WTC11 (cell line): ENCODE results near the gene TNFAIP3.

Experiments used
- ATF3 ChIP-seq: sonication (generic); formaldehyde crosslinking; conservative IDR thresholded peaks from 2 replicates; pipeline ENCODE4 v1.8.1; 2022; ENCODE audit warnings: mild to moderate bottlenecking, missing genetic modification reagents
- CBFB ChIP-seq: sonication (generic); formaldehyde crosslinking; IDR thresholded peaks from 2 replicates; pipeline ENCODE4 v1.8.1; 2022; ENCODE audit warnings: mild to moderate bottlenecking, low read depth, missing genetic modification reagents
- CDX4 ChIP-seq: fragments of 250-450 bp; sonication (Bioruptor Pico); IDR thresholded peaks from 2 replicates; pipeline ENCODE4 v1.9.0; 2021; ENCODE audit warnings: moderate library complexity, mild to moderate bottlenecking, inconsistent platforms, borderline replicate concordance
- FOXP1 ChIP-seq: sonication (generic); formaldehyde crosslinking; IDR thresholded peaks from 2 replicates; pipeline ENCODE4 v1.8.0; 2022; ENCODE audit warnings: missing genetic modification reagents, mild to moderate bottlenecking, moderate library complexity, borderline replicate concordance
- HMGXB4 ChIP-seq: sonication (generic); formaldehyde crosslinking; IDR thresholded peaks from 2 replicates; pipeline ENCODE4 v1.8.1; 2023; ENCODE audit warnings: mild to moderate bottlenecking, moderate library complexity, missing genetic modification reagents
- JUN ChIP-seq: sonication (generic); formaldehyde crosslinking; IDR thresholded peaks from 2 replicates; pipeline ENCODE4 v1.8.0; 2023; ENCODE audit warnings: mild to moderate bottlenecking, missing genetic modification reagents
- PRDM15 ChIP-seq: sonication (generic); formaldehyde crosslinking; IDR thresholded peaks from 2 replicates; pipeline ENCODE4 v1.8.0; 2022; ENCODE audit warnings: missing genetic modification reagents
- TEAD4 ChIP-seq: sonication (generic); formaldehyde crosslinking; IDR thresholded peaks from 2 replicates; pipeline ENCODE4 v1.8.0; 2022; ENCODE audit warnings: mild to moderate bottlenecking, missing genetic modification reagents
- TP53 ChIP-seq: sonication (generic); formaldehyde crosslinking; IDR thresholded peaks from 2 replicates; pipeline ENCODE4 v1.8.1; 2023; ENCODE audit warnings: mild to moderate bottlenecking, missing genetic modification reagents
- ZMAT4 ChIP-seq: fragments of 250-450 bp; sonication (Bioruptor Pico); IDR thresholded peaks from 2 replicates; pipeline ENCODE4 v1.9.0; 2021; ENCODE audit warnings: mild to moderate bottlenecking
- ZNF671 ChIP-seq: fragments of 250-450 bp; sonication (Bioruptor Pico); IDR thresholded peaks from 2 replicates; pipeline ENCODE4 v1.8.0; 2021; ENCODE audit warnings: mild to moderate bottlenecking
- TF ChIP-seq, protein P1 (sequence below): fragments of 200-600 bp; IDR thresholded peaks from 2 replicates; pipeline ENCODE4 v1.8.0; 2022; ENCODE audit warnings: antibody characterized with exemption
- TF ChIP-seq, protein P2 (sequence below): sonication (generic); formaldehyde crosslinking; IDR thresholded peaks from 2 replicates; pipeline ENCODE4 v1.8.0; 2023; ENCODE audit warnings: mild to moderate bottlenecking, missing genetic modification reagents
- TF ChIP-seq, protein P3 (sequence below): sonication (generic); formaldehyde crosslinking; IDR thresholded peaks from 2 replicates; pipeline ENCODE4 v1.8.0; 2022; ENCODE audit warnings: mild to moderate bottlenecking, missing genetic modification reagents

- no peak for TF ChIP-seq CDX4 (CRISPR knock-in tag)
- TF ChIP-seq, protein P1, sequence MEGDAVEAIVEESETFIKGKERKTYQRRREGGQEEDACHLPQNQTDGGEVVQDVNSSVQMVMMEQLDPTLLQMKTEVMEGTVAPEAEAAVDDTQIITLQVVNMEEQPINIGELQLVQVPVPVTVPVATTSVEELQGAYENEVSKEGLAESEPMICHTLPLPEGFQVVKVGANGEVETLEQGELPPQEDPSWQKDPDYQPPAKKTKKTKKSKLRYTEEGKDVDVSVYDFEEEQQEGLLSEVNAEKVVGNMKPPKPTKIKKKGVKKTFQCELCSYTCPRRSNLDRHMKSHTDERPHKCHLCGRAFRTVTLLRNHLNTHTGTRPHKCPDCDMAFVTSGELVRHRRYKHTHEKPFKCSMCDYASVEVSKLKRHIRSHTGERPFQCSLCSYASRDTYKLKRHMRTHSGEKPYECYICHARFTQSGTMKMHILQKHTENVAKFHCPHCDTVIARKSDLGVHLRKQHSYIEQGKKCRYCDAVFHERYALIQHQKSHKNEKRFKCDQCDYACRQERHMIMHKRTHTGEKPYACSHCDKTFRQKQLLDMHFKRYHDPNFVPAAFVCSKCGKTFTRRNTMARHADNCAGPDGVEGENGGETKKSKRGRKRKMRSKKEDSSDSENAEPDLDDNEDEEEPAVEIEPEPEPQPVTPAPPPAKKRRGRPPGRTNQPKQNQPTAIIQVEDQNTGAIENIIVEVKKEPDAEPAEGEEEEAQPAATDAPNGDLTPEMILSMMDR: no peak
- no peak for TF ChIP-seq ZMAT4 (CRISPR knock-in tag)
- no peak for TF ChIP-seq PRDM15
- no peak for TF ChIP-seq HMGXB4 (CRISPR knock-in tag)
- no peak for TF ChIP-seq TEAD4 (CRISPR knock-in tag)
- TF ChIP-seq TP53 (CRISPR knock-in tag): no peak
- no peak for TF ChIP-seq ATF3
- no peak for TF ChIP-seq CBFB (CRISPR knock-in tag)
- TF ChIP-seq, protein P2, sequence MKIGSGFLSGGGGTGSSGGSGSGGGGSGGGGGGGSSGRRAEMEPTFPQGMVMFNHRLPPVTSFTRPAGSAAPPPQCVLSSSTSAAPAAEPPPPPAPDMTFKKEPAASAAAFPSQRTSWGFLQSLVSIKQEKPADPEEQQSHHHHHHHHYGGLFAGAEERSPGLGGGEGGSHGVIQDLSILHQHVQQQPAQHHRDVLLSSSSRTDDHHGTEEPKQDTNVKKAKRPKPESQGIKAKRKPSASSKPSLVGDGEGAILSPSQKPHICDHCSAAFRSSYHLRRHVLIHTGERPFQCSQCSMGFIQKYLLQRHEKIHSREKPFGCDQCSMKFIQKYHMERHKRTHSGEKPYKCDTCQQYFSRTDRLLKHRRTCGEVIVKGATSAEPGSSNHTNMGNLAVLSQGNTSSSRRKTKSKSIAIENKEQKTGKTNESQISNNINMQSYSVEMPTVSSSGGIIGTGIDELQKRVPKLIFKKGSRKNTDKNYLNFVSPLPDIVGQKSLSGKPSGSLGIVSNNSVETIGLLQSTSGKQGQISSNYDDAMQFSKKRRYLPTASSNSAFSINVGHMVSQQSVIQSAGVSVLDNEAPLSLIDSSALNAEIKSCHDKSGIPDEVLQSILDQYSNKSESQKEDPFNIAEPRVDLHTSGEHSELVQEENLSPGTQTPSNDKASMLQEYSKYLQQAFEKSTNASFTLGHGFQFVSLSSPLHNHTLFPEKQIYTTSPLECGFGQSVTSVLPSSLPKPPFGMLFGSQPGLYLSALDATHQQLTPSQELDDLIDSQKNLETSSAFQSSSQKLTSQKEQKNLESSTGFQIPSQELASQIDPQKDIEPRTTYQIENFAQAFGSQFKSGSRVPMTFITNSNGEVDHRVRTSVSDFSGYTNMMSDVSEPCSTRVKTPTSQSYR (CRISPR knock-in tag): no peak
- no peak for TF ChIP-seq ZNF671 (CRISPR knock-in tag)
- no peak for TF ChIP-seq FOXP1 (CRISPR knock-in tag)
- TF ChIP-seq, protein P3, sequence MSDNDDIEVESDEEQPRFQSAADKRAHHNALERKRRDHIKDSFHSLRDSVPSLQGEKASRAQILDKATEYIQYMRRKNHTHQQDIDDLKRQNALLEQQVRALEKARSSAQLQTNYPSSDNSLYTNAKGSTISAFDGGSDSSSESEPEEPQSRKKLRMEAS (CRISPR knock-in tag): no peak
- no peak for TF ChIP-seq JUN (CRISPR knock-in tag)
These were observed 8.5 kb downstream of the TNFAIP3 start for GRCh38 chr6:137875606-137876005.
